PC-9 (cell line): ENCODE results near the gene MAGI2. TPM values are rescaled to one million over a fixed set of nuclear protein-coding genes. Genes with fewer than 3 reads are reported as not detected.

Source experiments
- BruUV-seq: library from RNA; stranded (reverse); fragments of 400-500 nt; replicated peaks from 2 replicates; lab custom pipeline; 2021; lab: Mats Ljungman, UMichigan
- CTCF ChIA-PET: fragments of 300-600 bp; sonication (Branson Sonifier 250); formaldehyde crosslinking; loops from one replicate; lab custom pipeline; 2022; ENCODE audit warnings: antibody characterized with exemption; lab: Charles Lee
- POLR2A ChIA-PET: fragments of 300-600 bp; sonication (Branson Sonifier 250); formaldehyde crosslinking; loops from one replicate; lab custom pipeline; 2022; ENCODE audit warnings: antibody characterized with exemption; ENCODE audit not compliant: unreplicated experiment; lab: Charles Lee
- DNase-seq, 2 experiments: peaks; one replicate each; pipeline versions ENCODE4 v3.0.0 to v3.0.0-alpha.2; 2015 to 2022; ENCODE audit warnings: mixed read lengths in 1 of 2
- H2AFZ ChIP-seq: fragments of 200-600 bp; sonication (generic); 2 replicates; pipeline ENCODE4 v1.8.1; 2017; ENCODE audit warnings: antibody characterized with exemption
- H3F3A ChIP-seq: fragments of 200-600 bp; sonication (generic); 2 replicates; pipeline ENCODE4 v1.8.1; 2017; ENCODE audit warnings: antibody characterized with exemption, mild to moderate bottlenecking, low read depth; ENCODE audit not compliant: insufficient read depth
- H3K27ac ChIP-seq: fragments of 200-600 bp; sonication (generic); 2 replicates; pipeline ENCODE4 v1.6.1; 2016; ENCODE audit warnings: mixed run types
- H3K27me3 ChIP-seq: fragments of 200-600 bp; sonication (generic); 2 replicates; pipeline ENCODE4 v1.6.1; 2016; ENCODE audit warnings: low read depth, mixed run types; ENCODE audit not compliant: insufficient read depth
- H3K36me3 ChIP-seq: fragments of 200-600 bp; sonication (generic); 2 replicates; pipeline ENCODE4 v1.6.1; 2016; ENCODE audit warnings: low read depth, mixed run types
- H3K4me1 ChIP-seq: fragments of 200-600 bp; sonication (generic); replicated peaks from 2 replicates; pipeline ENCODE4 v1.6.1; 2016; ENCODE audit warnings: mixed run types; ENCODE audit not compliant: insufficient read depth
- H3K4me2 ChIP-seq: fragments of 200-600 bp; sonication (generic); 2 replicates; pipeline ENCODE4 v1.6.1; 2017; ENCODE audit warnings: mixed run types
- H3K4me3 ChIP-seq: fragments of 200-600 bp; sonication (generic); 2 replicates; pipeline ENCODE4 v1.6.1; 2016; ENCODE audit warnings: mixed run types
- H3K79me2 ChIP-seq: fragments of 200-600 bp; sonication (generic); 2 replicates; pipeline ENCODE4 v1.6.1; 2017; ENCODE audit warnings: low read depth, mixed run types
- H3K9me2 ChIP-seq: fragments of 200-600 bp; sonication (generic); 2 replicates; pipeline ENCODE4 v1.8.1; 2017; ENCODE audit warnings: mild to moderate bottlenecking; ENCODE audit not compliant: insufficient read depth
- H3K9me3 ChIP-seq: fragments of 200-600 bp; sonication (generic); 2 replicates; pipeline ENCODE4 v1.8.1; 2016; ENCODE audit warnings: low read depth; ENCODE audit not compliant: insufficient read depth
- H4K20me1 ChIP-seq: fragments of 200-600 bp; sonication (generic); 2 replicates; pipeline ENCODE4 v1.8.1; 2017; ENCODE audit not compliant: insufficient read depth
- CTCF ChIP-seq: fragments of 200-600 bp; sonication (generic); conservative IDR thresholded peaks from 2 replicates; pipeline ENCODE4 v1.6.1; 2017; ENCODE audit warnings: mixed run types, antibody characterized with exemption, mild to moderate bottlenecking, moderate library complexity
- EZH2 ChIP-seq: fragments of 200-600 bp; sonication (generic); IDR thresholded peaks from 2 replicates; pipeline ENCODE4 v1.8.0; 2017; ENCODE audit warnings: antibody characterized with exemption, low read depth
- intact Hi-C: fragments of 100-400 bp; cut with micrococcal nuclease; formaldehyde crosslinking; loops from one replicate; pipeline ENCODE4 v1.10.0; 2022; ENCODE audit not compliant: unreplicated experiment
- total RNA-seq: library from RNA; stranded (reverse); gene quantifications from 2 replicates; pipeline ENCODE4 v1.2.3, GENCODE V29; 2021

MAGI2 gene
- total RNA-seq, 1 experiment from 2014 or later = 0.92 TPM

GRCh38 chr7:78071491-78072200 lies 1381.8 kb downstream of the MAGI2 start:
- H4K20me1 ChIP-seq = no peaks in the 10 kb centered on the region
- no peaks in the 10 kb centered on the region for H3K9me3 ChIP-seq
- H3K4me2 ChIP-seq = no peak overlapping the region
- no peaks in the 10 kb centered on the region for H3K36me3 ChIP-seq
- no peak for DNase-seq
- ChIA-PET CTCF (no interaction called here), POLR2A (no interaction called here)
- no peak for TF ChIP-seq EZH2
- no peak for TF ChIP-seq CTCF
- H3K4me3 ChIP-seq = no peak overlapping the region
- no TSS peak for BruUV-seq
- no peak overlapping the region for H3K27ac ChIP-seq
- H2AFZ ChIP-seq = no peak overlapping the region
- H3F3A ChIP-seq = no peaks in the 10 kb centered on the region
- intact Hi-C loops = no loop called here
- no peaks in the 10 kb centered on the region for H3K9me2 ChIP-seq
- no peaks in the 10 kb centered on the region for H3K27me3 ChIP-seq
- H3K4me1 ChIP-seq = peaks cover 7% of the 10 kb centered on the region; the same call in 1 of the 2 replicates
- no peaks in the 10 kb centered on the region for H3K79me2 ChIP-seq

DNA sequence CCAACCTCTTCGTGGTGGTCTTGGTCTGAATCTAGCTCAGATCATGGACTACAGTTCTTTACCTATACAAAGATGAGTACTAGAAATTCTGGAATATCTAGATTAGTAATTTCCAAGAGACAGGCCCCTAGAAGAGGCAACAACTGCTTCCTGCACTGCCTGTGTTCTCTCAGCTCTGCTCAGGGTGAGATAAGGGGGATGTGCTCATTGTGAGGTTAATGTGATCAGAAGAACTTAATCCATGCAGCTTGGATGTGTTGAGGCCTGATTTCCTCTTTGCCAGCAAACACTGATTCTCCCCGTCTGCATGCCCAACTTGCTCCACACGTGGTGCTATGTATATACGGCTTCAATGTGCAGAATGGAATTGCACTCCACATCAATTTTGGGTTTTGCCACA lies 1386.9 kb downstream of the MAGI2 start:
- no peaks in the 10 kb centered on the region for H3K9me3 ChIP-seq
- BruUV-seq = no TSS peak
- DNase-seq = no peak
- no peaks in the 10 kb centered on the region for H3K4me1 ChIP-seq
- ChIA-PET POLR2A (interaction anchor here (0.6 kb wide), 2 partner anchors 68 to 134 kb away, joined by 3 to 4 read pairs; no protein-coding TSS in a partner anchor), CTCF (no interaction called here)
- H3K79me2 ChIP-seq = no peaks in the 10 kb centered on the region
- no peak for TF ChIP-seq EZH2
- TF ChIP-seq CTCF = no peak
- no peaks in the 10 kb centered on the region for H3F3A ChIP-seq
- no peaks in the 10 kb centered on the region for H4K20me1 ChIP-seq
- H3K36me3 ChIP-seq = no peaks in the 10 kb centered on the region
- intact Hi-C loops = no loop called here
- no peak overlapping the region for H3K4me3 ChIP-seq
- H2AFZ ChIP-seq = no peak overlapping the region
- no peaks in the 10 kb centered on the region for H3K9me2 ChIP-seq
- no peaks in the 10 kb centered on the region for H3K27me3 ChIP-seq
- no peak overlapping the region for H3K27ac ChIP-seq
- no peak overlapping the region for H3K4me2 ChIP-seq

GRCh38 chr7:78063758-78064157 lies 1389.7 kb downstream of the MAGI2 start:
- no peaks in the 10 kb centered on the region for H3K9me3 ChIP-seq
- H3F3A ChIP-seq = no peaks in the 10 kb centered on the region
- no peak overlapping the region for H3K4me3 ChIP-seq
- no peaks in the 10 kb centered on the region for H3K36me3 ChIP-seq
- H3K9me2 ChIP-seq = no peaks in the 10 kb centered on the region
- POLR2A ChIA-PET = no interaction called here
- CTCF ChIA-PET = no interaction called here
- no peaks in the 10 kb centered on the region for H3K27me3 ChIP-seq
- no peak overlapping the region for H2AFZ ChIP-seq
- no peak for DNase-seq
- no peaks in the 10 kb centered on the region for H3K4me1 ChIP-seq
- H3K27ac ChIP-seq = no peak overlapping the region
- H3K4me2 ChIP-seq = no peak overlapping the region
- TF ChIP-seq EZH2 = no peak
- no peak for TF ChIP-seq CTCF
- no peaks in the 10 kb centered on the region for H3K79me2 ChIP-seq
- intact Hi-C loops = no loop called here
- no TSS peak for BruUV-seq
- H4K20me1 ChIP-seq = no peaks in the 10 kb centered on the region
